ENCODE data around the gene SRGAP1.

DNA sequence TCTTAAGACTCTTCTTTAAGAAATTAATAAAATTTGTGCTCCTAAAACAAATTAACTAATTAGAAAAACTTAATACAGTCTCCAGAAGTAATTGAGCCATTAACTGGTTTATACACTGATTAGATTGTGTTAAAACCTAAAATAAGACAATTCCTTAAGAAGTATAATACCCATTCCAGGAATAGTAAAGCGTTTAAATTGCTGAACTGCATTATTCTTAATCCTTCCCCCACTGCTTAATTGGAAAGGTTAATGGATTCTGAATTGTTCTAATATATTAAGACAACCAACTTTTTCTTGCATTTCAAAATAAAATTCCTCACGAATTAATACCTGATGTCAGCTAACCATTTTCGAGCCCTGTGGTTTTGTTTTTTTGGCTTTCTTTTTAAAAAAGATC is 249.2 kb downstream of the SRGAP1 start:
- TF ChIP-seq RCOR1 (IDR thresholded peaks at IDR 0.05; ENCODE audit: insufficient replicate concordance, low read length) (no peak), MAFK (IDR thresholded peaks at IDR 0.05; ENCODE audit: low read depth, low read length) (no peak), MXI1 (IDR thresholded peaks at IDR 0.05; ENCODE audit: borderline replicate concordance, low read depth, low read length) (no peak), BHLHE40 (IDR thresholded peaks at IDR 0.05; ENCODE audit: low read depth, low read length) (no peak), POLR2A (IDR thresholded peaks at IDR 0.05; ENCODE audit: low read depth, low read length) (no peak), SMC3 (IDR thresholded peaks at IDR 0.05; ENCODE audit: low read depth, low read length) (no peak), MAZ (IDR thresholded peaks at IDR 0.05; ENCODE audit: borderline replicate concordance, low read depth, low read length) (no peak), RFX5 (IDR thresholded peaks at IDR 0.05; ENCODE audit: low read depth, low read length) (no peak), RAD21 (IDR thresholded peaks at IDR 0.05; ENCODE audit: low read length) (no peak)
- TF ChIP-seq, protein P1, sequence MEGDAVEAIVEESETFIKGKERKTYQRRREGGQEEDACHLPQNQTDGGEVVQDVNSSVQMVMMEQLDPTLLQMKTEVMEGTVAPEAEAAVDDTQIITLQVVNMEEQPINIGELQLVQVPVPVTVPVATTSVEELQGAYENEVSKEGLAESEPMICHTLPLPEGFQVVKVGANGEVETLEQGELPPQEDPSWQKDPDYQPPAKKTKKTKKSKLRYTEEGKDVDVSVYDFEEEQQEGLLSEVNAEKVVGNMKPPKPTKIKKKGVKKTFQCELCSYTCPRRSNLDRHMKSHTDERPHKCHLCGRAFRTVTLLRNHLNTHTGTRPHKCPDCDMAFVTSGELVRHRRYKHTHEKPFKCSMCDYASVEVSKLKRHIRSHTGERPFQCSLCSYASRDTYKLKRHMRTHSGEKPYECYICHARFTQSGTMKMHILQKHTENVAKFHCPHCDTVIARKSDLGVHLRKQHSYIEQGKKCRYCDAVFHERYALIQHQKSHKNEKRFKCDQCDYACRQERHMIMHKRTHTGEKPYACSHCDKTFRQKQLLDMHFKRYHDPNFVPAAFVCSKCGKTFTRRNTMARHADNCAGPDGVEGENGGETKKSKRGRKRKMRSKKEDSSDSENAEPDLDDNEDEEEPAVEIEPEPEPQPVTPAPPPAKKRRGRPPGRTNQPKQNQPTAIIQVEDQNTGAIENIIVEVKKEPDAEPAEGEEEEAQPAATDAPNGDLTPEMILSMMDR (conservative IDR thresholded peaks at IDR 0.05; ENCODE audit: low read depth, low read length) = no peak
- TF ChIP-seq, protein P2, sequence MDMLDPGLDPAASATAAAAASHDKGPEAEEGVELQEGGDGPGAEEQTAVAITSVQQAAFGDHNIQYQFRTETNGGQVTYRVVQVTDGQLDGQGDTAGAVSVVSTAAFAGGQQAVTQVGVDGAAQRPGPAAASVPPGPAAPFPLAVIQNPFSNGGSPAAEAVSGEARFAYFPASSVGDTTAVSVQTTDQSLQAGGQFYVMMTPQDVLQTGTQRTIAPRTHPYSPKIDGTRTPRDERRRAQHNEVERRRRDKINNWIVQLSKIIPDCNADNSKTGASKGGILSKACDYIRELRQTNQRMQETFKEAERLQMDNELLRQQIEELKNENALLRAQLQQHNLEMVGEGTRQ (IDR thresholded peaks at IDR 0.05; ENCODE audit: low read depth, low read length) = no peak
